NCI-H460 (cell line): ENCODE results near the gene HERPUD1. TPM values are rescaled to one million over a fixed set of nuclear protein-coding genes. Genes with fewer than 3 reads are reported as not detected.

Experiments
- DNase-seq: peaks from one replicate; pipeline ENCODE4 v3.0.0-alpha.2; 2016; ENCODE audit warnings: low read depth; ENCODE audit errors: extremely low read depth
- total RNA-seq: library from RNA; depleted of rRNA; stranded (reverse); fragments of >200 nt; shearing (Covaris generic); gene quantifications from 2 replicates; pipeline ENCODE4 v1.2.3, GENCODE V29; 2014; rRNA removed

Gene HERPUD1
- total RNA-seq, 1 experiment from 2014 or later = 222 TPM

DNA sequence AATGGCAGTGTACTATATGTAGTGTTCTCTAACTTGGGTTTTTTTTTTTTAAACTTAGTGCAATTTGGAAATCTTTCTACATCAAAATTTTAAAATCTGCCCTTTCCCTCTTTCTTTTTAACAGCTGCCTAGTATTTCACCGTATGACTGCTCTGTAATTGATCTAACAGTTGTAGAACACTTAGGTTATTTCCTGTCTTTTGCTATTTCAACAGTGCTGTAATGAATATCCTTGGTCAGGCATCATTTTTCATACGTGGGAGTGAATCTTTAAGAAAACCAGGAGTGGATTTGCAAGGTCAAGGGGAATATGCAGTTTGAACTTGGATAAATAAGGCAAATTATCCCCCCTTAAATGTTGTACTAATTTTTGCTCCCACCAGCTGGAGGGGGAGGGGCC is 61.3 kb downstream of the HERPUD1 start:
- DNase-seq = no peak

DNA sequence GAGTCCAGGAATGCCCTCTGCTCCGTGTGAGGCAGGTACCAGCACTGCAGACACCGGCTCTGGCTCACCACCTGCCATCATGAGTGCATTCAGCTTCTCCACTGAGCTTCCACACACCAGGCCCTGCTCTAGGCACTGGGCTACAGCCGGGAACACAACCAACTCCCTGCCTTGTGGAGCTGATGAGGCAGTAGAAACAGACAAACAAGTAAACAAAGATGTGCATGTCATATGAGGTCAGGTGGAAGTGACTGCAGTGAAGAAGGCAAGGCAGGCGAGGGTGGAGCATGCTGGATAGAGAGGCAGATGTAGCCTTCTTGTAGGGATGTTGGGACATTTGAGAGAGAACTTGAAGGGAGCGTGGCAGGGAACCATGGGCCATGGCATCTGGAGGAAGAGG is 62.4 kb downstream of the HERPUD1 start:
- DNase-seq = no peak

Other genes starting within 250 kb of the HERPUD1 start
- 5.6 and 11.3 TPM in 2 replicates for gene MT1X, start 249.7 kb upstream of the HERPUD1 start, total RNA-seq
- 78.1 and 87.7 TPM in 2 replicates for gene NUP93, start 202.0 kb upstream of the HERPUD1 start, total RNA-seq
- gene SLC12A3, start 66.9 kb upstream of the HERPUD1 start, total RNA-seq = not detected in 2 replicates
- 0.07 TPM in 1 of 2 replicates, not detected in the other for gene CETP, start 29.8 kb downstream of the HERPUD1 start, total RNA-seq
- gene NLRC5, start 57.4 kb downstream of the HERPUD1 start, total RNA-seq = 9.8 and 11.1 TPM in 2 replicates
- gene CPNE2, start 160.4 kb downstream of the HERPUD1 start, total RNA-seq = 21.1 and 26.0 TPM in 2 replicates